NB4 (cell line): ENCODE results near the gene ZNF518B.
"Not testable (repeated sequence)": the region's sequence is repeated elsewhere in the genome, so short reads cannot be mapped to it uniquely, and the experiment has no call there.

ENCODE experiments used
- DNase-seq: peaks from one replicate; pipeline ENCODE4 v3.0.0; 2010; ENCODE audit warnings: low read depth
- H3K4me3 ChIP-seq: one replicate; pipeline ENCODE4 v1.5.1; 2011; ENCODE audit warnings: mild to moderate bottlenecking, low read depth, low read length, moderate library complexity
- CTCF ChIP-seq: IDR thresholded peaks from one replicate; pipeline ENCODE4 v1.5.1; 2012; ENCODE audit warnings: low read depth, low read length
- MAX ChIP-seq: IDR thresholded peaks from 2 replicates; pipeline ENCODE4 v1.6.1; 2011; ENCODE audit warnings: low read depth, low read length
- MYC ChIP-seq: IDR thresholded peaks from 2 replicates; pipeline ENCODE4 v1.6.1; 2011; ENCODE audit warnings: low read depth, low read length
- POLR2A ChIP-seq: IDR thresholded peaks from 2 replicates; pipeline ENCODE4 v1.6.1; 2011; ENCODE audit warnings: mild to moderate bottlenecking; ENCODE audit not compliant: insufficient read length; ENCODE audit errors: extremely low read depth

The ZNF518B gene

GRCh38 chr4:10441512-10441911, 15.7 kb downstream of the ZNF518B start:
- TF ChIP-seq CTCF (no peak), MYC (no peak), POLR2A (no peak), MAX (no peak)

GRCh38 chr4:10438924-10439323, 18.3 kb downstream of the ZNF518B start:
- no peak for DNase-seq
- TF ChIP-seq MAX (no peak), MYC (no peak), CTCF (no peak), POLR2A (no peak)

More at GRCh38 chr4:10441512-10441911, 15.7 kb downstream of the ZNF518B start:
- DNase-seq = no peak
- no peak overlapping the region for H3K4me3 ChIP-seq

GRCh38 chr4:10437735-10438134, 19.5 kb downstream of the ZNF518B start:
- H3K4me3 ChIP-seq = no peak overlapping the region
- DNase-seq = no peak
- TF ChIP-seq POLR2A (no peak), CTCF (no peak), MYC (no peak), MAX (no peak)

More at GRCh38 chr4:10438924-10439323, 18.3 kb downstream of the ZNF518B start:
- H3K4me3 ChIP-seq = no peak overlapping the region

- not testable (repeated sequence) for DNase-seq, H3K4me3 ChIP-seq
Measured at GRCh38 chr4:10427680-10428079, 29.5 kb downstream of the ZNF518B start.

- no peak overlapping the region for H3K4me3 ChIP-seq
- DNase-seq = no peak
- no peak for TF ChIP-seq CTCF
- no peak for TF ChIP-seq MYC
- TF ChIP-seq POLR2A = no peak
- TF ChIP-seq MAX = no peak
Measured at GRCh38 chr4:10421344-10422055, 35.7 kb downstream of the ZNF518B start.

GRCh38 chr4:10417740-10418139, 39.5 kb downstream of the ZNF518B start:
- TF ChIP-seq POLR2A = no peak
- no peak for TF ChIP-seq CTCF
- no peak for TF ChIP-seq MAX
- no peak for TF ChIP-seq MYC
- no peak for DNase-seq
- no peak overlapping the region for H3K4me3 ChIP-seq
